ENCODE data around the gene FBXW8.

DNA sequence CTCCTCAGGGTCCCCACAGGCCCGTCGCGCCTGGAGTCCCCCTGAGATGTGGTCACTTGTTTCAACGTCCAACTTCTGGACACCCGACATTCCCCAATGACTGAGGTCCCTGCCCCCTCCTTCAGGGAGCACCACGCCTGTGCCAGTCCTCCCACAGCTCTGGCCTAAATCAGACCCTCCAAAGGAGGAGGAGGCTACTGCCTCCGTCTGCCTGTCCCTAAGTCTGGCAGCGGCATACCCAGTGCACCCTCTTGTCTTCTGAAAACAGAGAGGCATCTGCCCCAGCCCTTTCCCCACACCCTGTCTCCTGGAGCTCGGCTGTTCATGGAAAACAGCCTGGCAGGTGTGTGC is 142.3 kb downstream of the FBXW8 start:
- TF ChIP-seq, protein P1, sequence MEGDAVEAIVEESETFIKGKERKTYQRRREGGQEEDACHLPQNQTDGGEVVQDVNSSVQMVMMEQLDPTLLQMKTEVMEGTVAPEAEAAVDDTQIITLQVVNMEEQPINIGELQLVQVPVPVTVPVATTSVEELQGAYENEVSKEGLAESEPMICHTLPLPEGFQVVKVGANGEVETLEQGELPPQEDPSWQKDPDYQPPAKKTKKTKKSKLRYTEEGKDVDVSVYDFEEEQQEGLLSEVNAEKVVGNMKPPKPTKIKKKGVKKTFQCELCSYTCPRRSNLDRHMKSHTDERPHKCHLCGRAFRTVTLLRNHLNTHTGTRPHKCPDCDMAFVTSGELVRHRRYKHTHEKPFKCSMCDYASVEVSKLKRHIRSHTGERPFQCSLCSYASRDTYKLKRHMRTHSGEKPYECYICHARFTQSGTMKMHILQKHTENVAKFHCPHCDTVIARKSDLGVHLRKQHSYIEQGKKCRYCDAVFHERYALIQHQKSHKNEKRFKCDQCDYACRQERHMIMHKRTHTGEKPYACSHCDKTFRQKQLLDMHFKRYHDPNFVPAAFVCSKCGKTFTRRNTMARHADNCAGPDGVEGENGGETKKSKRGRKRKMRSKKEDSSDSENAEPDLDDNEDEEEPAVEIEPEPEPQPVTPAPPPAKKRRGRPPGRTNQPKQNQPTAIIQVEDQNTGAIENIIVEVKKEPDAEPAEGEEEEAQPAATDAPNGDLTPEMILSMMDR (IDR thresholded peaks at IDR 0.05) = no peak
- TF ChIP-seq POLR2AphosphoS5 (IDR thresholded peaks at IDR 0.05) = no peak
- no peak for TF ChIP-seq POLR2A (IDR thresholded peaks at IDR 0.05)
